Heart right ventricle (tissue), 16 donors: ENCODE data around the gene SLC39A1. TPM values are rescaled to one million over a fixed set of nuclear protein-coding genes. Genes with fewer than 3 reads are reported as not detected.

Experiments used
- ATAC-seq, 8 donors: fragments of 200-7000 bp; cut with Tn5 transposase; one replicate each; pipeline ENCODE4 v1.9.1; 2020; ENCODE audit warnings: mild to moderate bottlenecking in 8 of 8, moderate library complexity in 8 of 8, moderate number of reproducible peaks in 1 of 8
- DNase-seq, 2 donors: peaks; one replicate each; pipeline ENCODE4 v3.0.0-alpha.2; 2020
- H3K27ac ChIP-seq, 10 donors: fragments of 200-600 bp; sonication (generic) in 2 of 10; one replicate each; pipeline versions ENCODE4 v1.5.0 to v1.8.0; 2020 to 2022; ENCODE audit warnings: mild to moderate bottlenecking in 3 of 10
- H3K27me3 ChIP-seq, 7 donors: fragments of 200-600 bp; one replicate each; pipeline ENCODE4 v1.8.0; 2021 to 2022; ENCODE audit warnings: mild to moderate bottlenecking in 2 of 7
- H3K36me3 ChIP-seq, 9 donors: fragments of 200-600 bp; sonication (generic) in 1 of 9; one replicate each; pipeline versions ENCODE4 v1.5.0 to v1.8.0; 2020 to 2022; ENCODE audit warnings: mild to moderate bottlenecking in 2 of 9
- H3K4me1 ChIP-seq, 9 donors: fragments of 200-600 bp; sonication (generic) in 1 of 9; one replicate each; pipeline versions ENCODE4 v1.5.0 to v1.8.0; 2020 to 2022; ENCODE audit warnings: mild to moderate bottlenecking in 4 of 9
- H3K4me3 ChIP-seq, 10 donors: fragments of 200-600 bp; sonication (generic) in 2 of 10; one replicate each; pipeline versions ENCODE4 v1.5.0 to v1.8.0; 2020 to 2022; ENCODE audit warnings: mild to moderate bottlenecking in 7 of 10, moderate library complexity in 2 of 10
- H3K9me3 ChIP-seq, 11 donors: fragments of 200-600 bp in 10 of 11; sonication (generic) in 2 of 11; one replicate each; pipeline versions ENCODE4 v1.5.0 to v1.8.0; 2013 to 2022; ENCODE audit warnings: mild to moderate bottlenecking in 2 of 11, control low read depth in 1 of 11, moderate library complexity in 1 of 11
- WGBS, 2 donors: extraction: QIAGEN DNeasy Blood & Tissue Kit; methylation state at CpG; one replicate each; pipeline ENCODE4 v1.1.7; 2013; ENCODE audit warnings: inconsistent platforms in 1 of 2; 5-methylcytosine and 5-hydroxymethylcytosine counted together
- intact Hi-C, 10 donors: fragments of 100-400 bp; cut with DNase I; formaldehyde crosslinking; loops; one replicate each; pipeline versions ENCODE4 v1.11.1 to v1.14.2; 2022
- polyA plus RNA-seq, 2 donors: library from polyadenylated mRNA; stranded (reverse); fragments of 200-250 nt; gene quantifications; one replicate each; pipeline ENCODE4 v1.2.3, GENCODE V29; 2013
- total RNA-seq, 10 donors: library from RNA; stranded (reverse); fragmentation: NEBNext Ultra II Directional in 3 of 10; extraction: Animal tissue kit (Norgen Biotek cat#: 25700) in 3 of 10; gene quantifications; one replicate each; pipeline versions ENCODE4 v1.2.1 to v1.2.4, GENCODE V29; 2021 to 2023
- TF ChIP-seq, protein P1 (sequence below), 9 donors: fragments of 200-600 bp; sonication (generic) in 2 of 9; IDR thresholded peaks; one replicate each; pipeline versions ENCODE4 v1.5.0 to v1.8.0; 2021 to 2022; ENCODE audit warnings: antibody characterized with exemption in 9 of 9, mild to moderate bottlenecking in 5 of 9, moderate library complexity in 1 of 9
- donor health status: Arrhythmogenic right ventricular cardiomyopathy.
- donor health status: ischemic (EF 13 %, LVEDD 7.1; RV severe dilation, severe dysfunction).
- donor health status: healthy with polysubstance abuse.
- donor health status: DM: no; HTN: yes; CAD: no.
- donor health status: DM: no; HTN: no; CAD: no.
- donor health status: ischemic (EF 25% LVEDD 6.9; RV normal size, moderate dysfunction).
- donor health status: ischemic (EF 25% LVEDD 5.7; RV mildly dilated, moderate dysfunction).
- donor health status: healthy.
- donor health status: DM: yes; HTN: yes; CAD: no.
- donor health status: Ischemic cardiomyopathy.
- donor health status: ischemic (EF 35%, LVEDD 5.7; RV mildly dilated, moderate dysfunction).
- donor health status: nonischemic (EF 11% LVEDD 7.7; RV severe dilation, severe dysfunction).
- donor health status: DM: yes; HTN: yes; CAD: no.
- donor health status: PGD.
- donor health status: ischemic (EF 29% LVEDD 5.4; RV normal size, mild dysfunction).
- donor health status: nonischemic (EF 23%, LVEDD 6.1; RV moderate dilation, normal function).

SLC39A1 gene
- total and polyA plus RNA-seq, 12 donors: 24.6 to 102 (median 34.3) TPM

DNA sequence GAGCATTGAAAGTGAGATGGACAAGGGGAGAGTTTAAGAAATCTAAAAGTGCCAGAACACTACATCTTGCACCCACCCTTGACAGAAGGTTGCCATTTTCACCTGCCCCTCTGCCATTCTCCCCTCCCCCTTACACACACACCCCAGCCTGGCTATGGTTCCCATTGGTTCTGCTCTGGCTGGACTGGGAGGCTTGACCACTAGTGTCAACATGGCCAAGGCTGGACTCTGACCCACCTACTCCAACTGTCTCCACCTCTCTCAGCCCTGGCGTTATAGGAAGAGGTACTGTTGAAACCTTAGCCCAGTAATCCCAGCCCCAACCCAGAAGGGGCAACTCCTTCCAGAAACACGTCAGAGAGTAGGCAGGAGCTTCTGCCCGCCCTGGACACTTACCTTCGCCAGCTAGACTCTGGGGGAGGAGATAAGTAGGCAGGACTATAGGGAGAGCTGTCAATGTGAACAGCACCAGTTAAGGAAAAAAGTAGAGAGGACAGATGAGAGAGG is 9.4 kb downstream of the SLC39A1 start:
- H3K9me3 ChIP-seq: no peaks in the 10 kb centered on the region
- no peaks in the 10 kb centered on the region for H3K27me3 ChIP-seq
- H3K27ac ChIP-seq: peak overlapping the region in 1 of 10 donors; percentile 11
- no peak overlapping the region for H3K4me3 ChIP-seq
- H3K36me3 ChIP-seq: peaks cover 0 to 63% (median 46%) of the 10 kb centered on the region in 9 donors
- ATAC-seq: no peak
- intact Hi-C loops: loop anchor here in 1 of 10 donors (10.0 kb wide), 1 partner anchor 159 kb away; no protein-coding TSS in a partner anchor
- WGBS, 2 donors: 80 to 82% methylated on average over 4 of the region's 4 CpGs
- peak in 1 of 2 donors; percentile 3 for DNase-seq
- TF ChIP-seq, protein P1, sequence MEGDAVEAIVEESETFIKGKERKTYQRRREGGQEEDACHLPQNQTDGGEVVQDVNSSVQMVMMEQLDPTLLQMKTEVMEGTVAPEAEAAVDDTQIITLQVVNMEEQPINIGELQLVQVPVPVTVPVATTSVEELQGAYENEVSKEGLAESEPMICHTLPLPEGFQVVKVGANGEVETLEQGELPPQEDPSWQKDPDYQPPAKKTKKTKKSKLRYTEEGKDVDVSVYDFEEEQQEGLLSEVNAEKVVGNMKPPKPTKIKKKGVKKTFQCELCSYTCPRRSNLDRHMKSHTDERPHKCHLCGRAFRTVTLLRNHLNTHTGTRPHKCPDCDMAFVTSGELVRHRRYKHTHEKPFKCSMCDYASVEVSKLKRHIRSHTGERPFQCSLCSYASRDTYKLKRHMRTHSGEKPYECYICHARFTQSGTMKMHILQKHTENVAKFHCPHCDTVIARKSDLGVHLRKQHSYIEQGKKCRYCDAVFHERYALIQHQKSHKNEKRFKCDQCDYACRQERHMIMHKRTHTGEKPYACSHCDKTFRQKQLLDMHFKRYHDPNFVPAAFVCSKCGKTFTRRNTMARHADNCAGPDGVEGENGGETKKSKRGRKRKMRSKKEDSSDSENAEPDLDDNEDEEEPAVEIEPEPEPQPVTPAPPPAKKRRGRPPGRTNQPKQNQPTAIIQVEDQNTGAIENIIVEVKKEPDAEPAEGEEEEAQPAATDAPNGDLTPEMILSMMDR (IDR thresholded peaks at IDR 0.05): no peak
- H3K4me1 ChIP-seq: peaks cover 5 to 39% (median 27%) of the 10 kb centered on the region in 9 donors

DNA sequence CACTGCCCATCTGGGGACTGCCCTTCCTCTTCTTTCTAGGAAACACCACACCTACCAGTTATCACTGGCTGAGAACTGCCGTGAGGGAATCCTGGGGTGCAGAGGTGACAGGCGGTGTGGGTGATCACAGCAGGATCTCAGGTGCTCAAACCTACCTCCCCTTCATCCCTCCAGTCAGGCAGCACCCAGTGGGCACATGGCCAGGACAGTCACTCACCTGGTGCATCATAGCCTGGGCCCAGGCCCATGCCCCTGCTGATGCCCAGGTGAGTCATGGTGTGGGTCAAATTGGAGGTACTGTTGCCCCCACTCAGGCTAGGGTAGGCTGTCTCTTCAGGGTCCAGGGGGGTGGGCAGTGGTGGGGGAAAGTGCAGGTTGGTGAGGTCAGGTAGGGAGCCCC is 11.5 kb downstream of the SLC39A1 start:
- Histone ChIP-seq H3K4me1 (peaks cover under 1 to 37% (median 23%) of the 10 kb centered on the region in 9 donors), H3K27me3 (no peaks in the 10 kb centered on the region), H3K9me3 (no peaks in the 10 kb centered on the region), H3K4me3 (no peak overlapping the region), H3K27ac (no peak overlapping the region), H3K36me3 (peaks cover 0 to 82% (median 54%) of the 10 kb centered on the region in 9 donors)
- intact Hi-C loops: loop anchor here in 1 of 10 donors (10.0 kb wide), 1 partner anchor 157 kb away; no protein-coding TSS in a partner anchor
- TF ChIP-seq, protein P1 (IDR thresholded peaks at IDR 0.05): no peak
- DNase-seq (no peak), ATAC-seq (no peak)
- WGBS, 2 donors: 93 to 96% methylated on average over 2 of the region's 2 CpGs

DNA sequence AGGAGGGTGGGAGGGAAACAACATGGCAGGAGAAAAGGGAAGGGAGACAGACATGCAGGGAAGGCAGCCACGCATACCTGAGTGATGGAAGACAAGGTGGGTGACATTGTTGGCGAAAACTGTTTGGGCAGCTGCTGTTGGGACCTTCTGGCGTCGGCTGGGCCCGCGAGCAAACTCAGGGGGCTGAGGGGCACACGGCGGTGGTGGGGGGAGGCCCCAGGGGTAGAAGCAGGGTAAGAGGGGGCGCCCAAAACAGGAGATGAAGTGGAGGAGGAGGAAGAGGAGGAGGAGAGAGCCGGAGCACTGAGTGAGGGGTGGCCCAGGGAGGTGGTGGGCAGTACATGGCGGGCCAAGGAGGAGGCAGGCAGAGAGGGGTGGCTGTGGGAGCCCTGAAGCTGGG is 12.2 kb downstream of the SLC39A1 start:
- no peak overlapping the region for H3K27ac ChIP-seq
- peaks cover 0 to 82% (median 54%) of the 10 kb centered on the region in 9 donors for H3K36me3 ChIP-seq
- peaks cover 3 to 33% (median 19%) of the 10 kb centered on the region in 9 donors for H3K4me1 ChIP-seq
- H3K27me3 ChIP-seq: no peaks in the 10 kb centered on the region
- intact Hi-C loops: loop anchor here in 1 of 10 donors (10.0 kb wide), 1 partner anchor 156 kb away; no protein-coding TSS in a partner anchor
- DNase-seq (peak in 1 of 2 donors; percentile 5), ATAC-seq (no peak)
- 94 to 95% methylated on average over 11 of the region's 11 CpGs for WGBS, 2 donors
- TF ChIP-seq, protein P1 (IDR thresholded peaks at IDR 0.05): no peak
- H3K4me3 ChIP-seq: no peak overlapping the region
- no peaks in the 10 kb centered on the region for H3K9me3 ChIP-seq

DNA sequence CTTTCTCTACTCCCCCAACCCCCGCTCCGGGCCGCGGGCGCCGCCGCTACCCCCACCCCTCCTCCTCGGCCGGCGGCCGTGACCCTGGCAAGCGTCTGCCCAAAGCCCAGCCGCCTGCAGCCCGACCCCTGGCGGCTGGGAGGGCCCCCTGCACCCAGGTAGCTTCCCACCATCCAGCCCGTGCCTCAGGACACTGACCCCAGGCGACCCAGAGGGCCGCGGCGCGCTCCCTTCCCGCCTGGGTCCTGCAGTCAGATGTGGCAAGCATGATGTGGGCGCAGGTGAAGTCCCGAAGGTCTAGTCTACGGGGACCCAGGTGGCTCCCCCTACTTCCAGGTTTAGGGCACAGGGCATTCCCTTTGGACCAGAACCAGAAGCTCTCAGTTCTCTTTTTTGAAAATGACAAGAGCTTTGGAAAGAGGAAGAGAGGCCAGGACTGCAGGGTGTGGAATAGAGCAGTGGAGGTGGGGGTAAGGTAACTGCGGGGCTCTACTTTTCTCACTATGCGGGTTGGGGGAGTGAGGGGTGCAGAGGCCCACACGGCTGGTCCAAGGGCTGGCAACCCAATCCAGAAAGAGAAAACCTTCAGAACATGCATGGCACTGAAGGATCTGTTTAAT is 16.6 kb downstream of the SLC39A1 start, which contains the start of gene DENND4B:
DENND4B (minus strand) TSS at position 97 of the 620 bp plus-strand sequence. CDS start 2,344 bp downstream, outside the sequence.
- peaks cover 5 to 44% (median 30%) of the 10 kb centered on the region in 9 donors for H3K4me1 ChIP-seq
- 10% methylated on average over 27 of the region's 28 CpGs for WGBS, 2 donors
- no peaks in the 10 kb centered on the region for H3K9me3 ChIP-seq
- ATAC-seq: peak; percentile 73 to 86 (median 78)
- H3K27me3 ChIP-seq: no peaks in the 10 kb centered on the region
- peaks cover 0 to 67% (median 35%) of the 10 kb centered on the region in 9 donors for H3K36me3 ChIP-seq
- TF ChIP-seq, protein P1 (IDR thresholded peaks at IDR 0.05): peak; percentile 89 to 98 (median 94)
- intact Hi-C loops: loop anchor here in 5 of 10 donors (1.0 to 10.0 kb wide), 6 partner anchors 122 to 152 kb away; no protein-coding TSS in a partner anchor
- peak within 1 kb of the TSS; percentile 65 to 99 (median 91) for H3K4me3 ChIP-seq
- peak; percentile 83 to 87 for DNase-seq
- peak within 1 kb of the TSS; percentile 97 to 100 (median 100) for H3K27ac ChIP-seq
